ENCODE data around the gene WNT3.

GRCh38 chr17:46766493-46767491, 51.7 kb downstream of the WNT3 start:
- TF ChIP-seq POLR2A (IDR thresholded peaks at IDR 0.05) (no peak), CTCF (IDR thresholded peaks at IDR 0.05) (no peak)

All from Peyer's patch (tissue), 4 donors.